ENCODE measurements around the gene OAS1.
"Not testable (repeated sequence)": the region's sequence is repeated elsewhere in the genome, so short reads cannot be mapped to it uniquely, and the experiment has no call there.

Gene OAS1

DNA sequence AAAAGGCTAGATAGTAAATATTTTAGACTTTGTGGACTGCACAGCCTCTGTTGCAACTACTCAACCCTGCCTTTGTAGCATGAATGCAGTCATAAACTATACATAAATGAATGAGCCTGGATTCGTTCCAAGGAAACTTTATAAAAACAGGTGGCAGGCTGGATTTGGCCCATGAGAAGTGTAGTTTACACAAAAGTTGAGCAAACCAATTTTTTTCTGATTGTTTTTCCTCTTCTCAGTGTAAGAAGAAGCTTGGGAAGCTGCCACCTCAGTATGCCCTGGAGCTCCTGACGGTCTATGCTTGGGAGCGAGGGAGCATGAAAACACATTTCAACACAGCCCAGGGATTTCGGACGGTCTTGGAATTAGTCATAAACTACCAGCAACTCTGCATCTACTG, 9.5 kb downstream of the OAS1 start:
- Histone ChIP-seq H3K4me2 (ENCODE audit: low read length) (no peak overlapping the region), H3K4me1 (ENCODE audit: control insufficient read depth, low read length) (no peaks in the 10 kb centered on the region), H3K79me2 (ENCODE audit: control insufficient read depth, low read length) (no peaks in the 10 kb centered on the region), H3K36me3 (ENCODE audit: control insufficient read depth, low read length) (no peaks in the 10 kb centered on the region), H3K9me3 (ENCODE audit: control insufficient read depth, insufficient read depth, low read length) (peaks cover 13% of the 10 kb centered on the region), H3K27ac (ENCODE audit: low read depth, low read length) (no peak overlapping the region), H3K27me3 (ENCODE audit: control insufficient read depth, low read length) (no peaks in the 10 kb centered on the region), H4K20me1 (ENCODE audit: control insufficient read depth, insufficient read depth, low read depth, low read length) (no peaks in the 10 kb centered on the region), H3K4me3 (ENCODE audit: low read length) (no peak overlapping the region), H3F3A (ENCODE audit: control insufficient read depth, insufficient read depth) (no peaks in the 10 kb centered on the region), H3K9me2 (replicated peaks; ENCODE audit: control insufficient read depth, low read length) (no peaks in the 10 kb centered on the region)
- TF ChIP-seq, protein P1, sequence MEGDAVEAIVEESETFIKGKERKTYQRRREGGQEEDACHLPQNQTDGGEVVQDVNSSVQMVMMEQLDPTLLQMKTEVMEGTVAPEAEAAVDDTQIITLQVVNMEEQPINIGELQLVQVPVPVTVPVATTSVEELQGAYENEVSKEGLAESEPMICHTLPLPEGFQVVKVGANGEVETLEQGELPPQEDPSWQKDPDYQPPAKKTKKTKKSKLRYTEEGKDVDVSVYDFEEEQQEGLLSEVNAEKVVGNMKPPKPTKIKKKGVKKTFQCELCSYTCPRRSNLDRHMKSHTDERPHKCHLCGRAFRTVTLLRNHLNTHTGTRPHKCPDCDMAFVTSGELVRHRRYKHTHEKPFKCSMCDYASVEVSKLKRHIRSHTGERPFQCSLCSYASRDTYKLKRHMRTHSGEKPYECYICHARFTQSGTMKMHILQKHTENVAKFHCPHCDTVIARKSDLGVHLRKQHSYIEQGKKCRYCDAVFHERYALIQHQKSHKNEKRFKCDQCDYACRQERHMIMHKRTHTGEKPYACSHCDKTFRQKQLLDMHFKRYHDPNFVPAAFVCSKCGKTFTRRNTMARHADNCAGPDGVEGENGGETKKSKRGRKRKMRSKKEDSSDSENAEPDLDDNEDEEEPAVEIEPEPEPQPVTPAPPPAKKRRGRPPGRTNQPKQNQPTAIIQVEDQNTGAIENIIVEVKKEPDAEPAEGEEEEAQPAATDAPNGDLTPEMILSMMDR (IDR thresholded peaks at IDR 0.05; ENCODE audit: low read depth, low read length, poor library complexity, severe bottlenecking), result no peak
- no peak for TF ChIP-seq EZH2phosphoT487 (IDR thresholded peaks at IDR 0.05; ENCODE audit: borderline replicate concordance, low read length)

DNA sequence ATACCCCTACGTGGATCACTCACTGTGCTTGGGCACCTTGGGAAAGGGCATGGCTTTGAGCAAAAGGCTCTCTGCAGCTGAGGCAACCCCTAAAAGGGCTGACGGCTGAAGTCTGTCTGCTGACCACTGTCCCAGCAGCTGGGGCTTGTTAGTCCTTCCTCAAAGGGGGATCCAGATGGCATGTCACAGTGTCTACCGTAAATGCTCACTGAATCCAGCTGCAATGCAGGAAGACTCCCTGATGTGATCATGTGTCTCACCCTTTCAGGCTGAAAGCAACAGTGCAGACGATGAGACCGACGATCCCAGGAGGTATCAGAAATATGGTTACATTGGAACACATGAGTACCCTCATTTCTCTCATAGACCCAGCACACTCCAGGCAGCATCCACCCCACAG, 12.4 kb downstream of the OAS1 start:
- H3K27ac ChIP-seq (ENCODE audit: low read depth, low read length), result no peak overlapping the region
- H3K4me2 ChIP-seq (ENCODE audit: low read length), result no peak overlapping the region
- no peaks in the 10 kb centered on the region for H3K9me2 ChIP-seq (replicated peaks; ENCODE audit: control insufficient read depth, low read length)
- H3K27me3 ChIP-seq (ENCODE audit: control insufficient read depth, low read length), result no peaks in the 10 kb centered on the region
- no peaks in the 10 kb centered on the region for H3K79me2 ChIP-seq (ENCODE audit: control insufficient read depth, low read length)
- H3K9me3 ChIP-seq (ENCODE audit: control insufficient read depth, insufficient read depth, low read length), result no peaks in the 10 kb centered on the region
- H3K4me1 ChIP-seq (ENCODE audit: control insufficient read depth, low read length), result peaks cover 8% of the 10 kb centered on the region
- TF ChIP-seq, protein P1 (IDR thresholded peaks at IDR 0.05; ENCODE audit: low read depth, low read length, poor library complexity, severe bottlenecking), result no peak
- TF ChIP-seq EZH2phosphoT487 (IDR thresholded peaks at IDR 0.05; ENCODE audit: borderline replicate concordance, low read length), result no peak
- H4K20me1 ChIP-seq (ENCODE audit: control insufficient read depth, insufficient read depth, low read depth, low read length), result no peaks in the 10 kb centered on the region
- H3K4me3 ChIP-seq (ENCODE audit: low read length), result no peak overlapping the region
- H3K36me3 ChIP-seq (ENCODE audit: control insufficient read depth, low read length), result no peaks in the 10 kb centered on the region
- no peaks in the 10 kb centered on the region for H3F3A ChIP-seq (ENCODE audit: control insufficient read depth, insufficient read depth)

DNA sequence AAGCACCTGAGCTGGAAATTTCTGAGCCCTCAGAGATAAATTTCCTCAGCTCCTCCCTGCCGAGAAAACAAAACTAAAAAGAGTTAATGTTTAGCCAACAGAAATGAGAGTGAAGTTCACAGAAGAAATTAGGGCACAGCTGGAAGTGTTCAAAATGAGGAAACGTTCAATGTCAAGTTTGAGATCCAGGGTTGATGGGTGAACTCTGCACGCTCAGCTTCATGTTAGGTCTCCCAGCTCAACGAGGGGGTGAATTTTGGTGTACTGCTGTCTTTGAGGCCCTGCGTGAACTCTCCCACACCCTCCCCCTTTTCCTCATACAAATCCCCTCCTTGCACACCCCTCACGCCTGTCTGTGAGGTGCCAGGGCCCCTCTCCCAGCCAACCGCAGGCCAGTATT, 18.2 kb downstream of the OAS1 start:
- H3K9me2 ChIP-seq (replicated peaks; ENCODE audit: control insufficient read depth, low read length), result no peaks in the 10 kb centered on the region
- no peak overlapping the region for H3K4me3 ChIP-seq (ENCODE audit: low read length)
- peaks cover 13% of the 10 kb centered on the region for H3K9me3 ChIP-seq (ENCODE audit: control insufficient read depth, insufficient read depth, low read length)
- no peaks in the 10 kb centered on the region for H4K20me1 ChIP-seq (ENCODE audit: control insufficient read depth, insufficient read depth, low read depth, low read length)
- H3K27me3 ChIP-seq (ENCODE audit: control insufficient read depth, low read length), result no peaks in the 10 kb centered on the region
- no peaks in the 10 kb centered on the region for H3K79me2 ChIP-seq (ENCODE audit: control insufficient read depth, low read length)
- H3K36me3 ChIP-seq (ENCODE audit: control insufficient read depth, low read length), result no peaks in the 10 kb centered on the region
- H3K27ac ChIP-seq (ENCODE audit: low read depth, low read length), result no peak overlapping the region
- H3F3A ChIP-seq (ENCODE audit: control insufficient read depth, insufficient read depth), result 0 out of 2 replicates have a peak, but pooled peaks cover 3% of the 10 kb centered on the region
- H3K4me1 ChIP-seq (ENCODE audit: control insufficient read depth, low read length), result peaks cover 40% of the 10 kb centered on the region
- peak overlapping the region; percentile 16; the same call in 1 of the 2 replicates for H3K4me2 ChIP-seq (ENCODE audit: low read length)
- no peak for TF ChIP-seq EZH2phosphoT487 (IDR thresholded peaks at IDR 0.05; ENCODE audit: borderline replicate concordance, low read length)
- TF ChIP-seq, protein P1 (IDR thresholded peaks at IDR 0.05; ENCODE audit: low read depth, low read length, poor library complexity, severe bottlenecking), result no peak

DNA sequence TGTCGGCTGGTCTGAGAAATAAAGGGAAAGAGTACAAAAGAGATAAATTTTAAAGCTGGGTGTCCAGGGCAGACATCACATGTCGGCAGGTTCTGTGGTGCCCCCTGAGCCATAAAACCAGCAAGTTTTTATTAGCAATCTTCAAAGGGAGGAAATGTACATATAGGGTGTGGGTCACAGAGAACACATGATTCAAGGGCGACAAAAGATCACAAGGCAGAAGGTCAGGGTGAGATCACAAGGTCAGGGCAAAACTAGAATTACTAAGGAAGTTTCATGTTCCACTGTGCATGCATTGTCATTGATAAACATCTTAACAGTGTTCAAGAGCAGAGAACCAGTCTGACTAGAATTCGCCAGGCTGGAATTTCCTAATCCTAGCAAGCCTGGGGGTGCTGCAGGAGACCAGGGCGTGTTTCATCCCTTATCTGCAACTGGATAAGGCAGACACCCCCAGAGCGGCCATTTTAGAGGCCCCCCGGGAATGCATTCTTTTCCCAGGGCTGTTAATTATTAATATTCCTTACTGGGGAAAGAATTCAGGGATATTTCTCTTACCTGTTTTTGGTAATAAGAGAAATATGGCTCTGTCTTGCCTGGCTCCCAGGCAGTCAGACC, 19.8 kb downstream of the OAS1 start:
- H4K20me1 ChIP-seq (ENCODE audit: control insufficient read depth, insufficient read depth, low read depth, low read length); H3F3A ChIP-seq (ENCODE audit: control insufficient read depth, insufficient read depth); H3K9me2 ChIP-seq (replicated peaks; ENCODE audit: control insufficient read depth, low read length); H3K36me3 ChIP-seq (ENCODE audit: control insufficient read depth, low read length); H3K79me2 ChIP-seq (ENCODE audit: control insufficient read depth, low read length); H3K27me3 ChIP-seq (ENCODE audit: control insufficient read depth, low read length): not testable (repeated sequence)
- peak overlapping the region; percentile 34; the same call in 1 of the 2 replicates for H3K4me3 ChIP-seq (ENCODE audit: low read length)
- peak overlapping the region; percentile 49 for H3K4me2 ChIP-seq (ENCODE audit: low read length)
- H3K4me1 ChIP-seq (ENCODE audit: control insufficient read depth, low read length), result peaks cover 40% of the 10 kb centered on the region
- peak overlapping the region; percentile 70 for H3K27ac ChIP-seq (ENCODE audit: low read depth, low read length)
- H3K9me3 ChIP-seq (ENCODE audit: control insufficient read depth, insufficient read depth, low read length), result peaks cover 13% of the 10 kb centered on the region

Data from DOHH2 (cell line).